HUES64 (cell line): ENCODE data around the gene ITGBL1.

ENCODE experiments used
- H3K27ac ChIP-seq: 2 replicates; pipeline ENCODE4 v1.7.0; 2013; ENCODE audit warnings: low read depth, low read length, inconsistent platforms
- H3K27me3 ChIP-seq: 2 replicates; pipeline ENCODE4 v1.6.1; 2013; ENCODE audit warnings: mild to moderate bottlenecking, low read length; ENCODE audit not compliant: insufficient read depth
- H3K36me3 ChIP-seq: 2 replicates; pipeline ENCODE4 v1.6.1; 2013; ENCODE audit warnings: mild to moderate bottlenecking, low read length; ENCODE audit not compliant: insufficient read depth
- H3K4me1 ChIP-seq: 2 replicates; pipeline ENCODE4 v1.6.1; 2013; ENCODE audit warnings: mild to moderate bottlenecking, low read length, moderate library complexity; ENCODE audit not compliant: insufficient read depth
- H3K4me3 ChIP-seq: 2 replicates; pipeline ENCODE4 v1.5.1; 2013; ENCODE audit warnings: mild to moderate bottlenecking, low read length, moderate library complexity
- H3K9ac ChIP-seq: 2 replicates; pipeline ENCODE4 v1.6.1; 2013; ENCODE audit warnings: mild to moderate bottlenecking, low read depth, low read length
- H3K9me3 ChIP-seq: 2 replicates; pipeline ENCODE4 v1.6.1; 2013; ENCODE audit warnings: low read depth, low read length; ENCODE audit not compliant: insufficient read depth
- WGBS: fragments of 150-250, 120-280 bp; methylation state at CpG from one replicate; pipeline ENCODE4 v1.1.7; 2013; ENCODE audit warnings: missing lambda C conversion rate; 5-methylcytosine and 5-hydroxymethylcytosine counted together

The ITGBL1 gene

DNA sequence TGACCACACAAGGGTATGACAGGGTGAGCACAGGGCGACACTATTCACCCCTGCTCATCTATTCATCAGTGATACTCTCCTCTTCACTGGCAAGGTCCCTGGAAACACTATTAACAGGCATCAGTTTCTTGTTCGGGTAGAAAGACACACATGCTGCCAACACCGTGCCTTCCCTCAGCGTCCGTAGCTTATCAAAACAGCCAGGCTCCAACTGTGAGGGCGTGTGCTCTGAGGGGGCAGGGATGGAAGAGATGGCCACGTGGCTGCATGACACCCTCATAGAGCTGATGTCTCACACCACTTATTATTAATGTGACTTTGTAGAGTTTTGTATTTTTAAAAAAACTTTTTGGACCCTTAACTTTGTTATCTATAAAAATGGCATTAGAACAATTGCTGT lies 160.3 kb downstream of the ITGBL1 start:
- H3K4me3 ChIP-seq: no peak overlapping the region
- H3K9ac ChIP-seq: no peak overlapping the region
- H3K27ac ChIP-seq: no peak overlapping the region
- 83% methylated on average over 7 of the region's 7 CpGs for WGBS
- no peaks in the 10 kb centered on the region for H3K36me3 ChIP-seq
- no peaks in the 10 kb centered on the region for H3K27me3 ChIP-seq
- H3K4me1 ChIP-seq: no peaks in the 10 kb centered on the region
- H3K9me3 ChIP-seq: no peaks in the 10 kb centered on the region

DNA sequence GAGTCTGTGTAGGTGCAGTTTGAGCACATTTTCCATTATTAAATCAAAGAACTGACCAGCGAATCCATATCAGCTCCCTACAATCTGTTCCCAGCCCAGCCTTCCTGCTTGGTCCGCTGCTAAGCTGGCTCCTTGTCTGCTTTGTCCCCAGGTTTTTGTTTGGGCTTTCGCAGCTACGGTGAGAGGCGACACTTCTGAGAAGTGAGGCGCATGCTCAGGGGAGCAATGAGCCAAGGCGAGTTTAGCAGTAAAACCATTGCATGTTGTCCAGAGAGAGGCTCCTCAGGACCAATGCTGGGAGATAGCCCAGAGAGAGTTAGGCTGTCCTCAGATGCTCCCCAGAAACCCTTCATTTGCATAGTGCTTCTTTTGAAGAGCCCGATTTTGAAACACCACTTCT lies 162.0 kb downstream of the ITGBL1 start:
- Histone ChIP-seq H3K36me3 (no peaks in the 10 kb centered on the region), H3K9me3 (no peaks in the 10 kb centered on the region), H3K9ac (no peak overlapping the region), H3K4me1 (no peaks in the 10 kb centered on the region), H3K4me3 (no peak overlapping the region), H3K27me3 (no peaks in the 10 kb centered on the region), H3K27ac (no peak overlapping the region)
- 90% methylated on average over 8 of the region's 8 CpGs for WGBS

DNA sequence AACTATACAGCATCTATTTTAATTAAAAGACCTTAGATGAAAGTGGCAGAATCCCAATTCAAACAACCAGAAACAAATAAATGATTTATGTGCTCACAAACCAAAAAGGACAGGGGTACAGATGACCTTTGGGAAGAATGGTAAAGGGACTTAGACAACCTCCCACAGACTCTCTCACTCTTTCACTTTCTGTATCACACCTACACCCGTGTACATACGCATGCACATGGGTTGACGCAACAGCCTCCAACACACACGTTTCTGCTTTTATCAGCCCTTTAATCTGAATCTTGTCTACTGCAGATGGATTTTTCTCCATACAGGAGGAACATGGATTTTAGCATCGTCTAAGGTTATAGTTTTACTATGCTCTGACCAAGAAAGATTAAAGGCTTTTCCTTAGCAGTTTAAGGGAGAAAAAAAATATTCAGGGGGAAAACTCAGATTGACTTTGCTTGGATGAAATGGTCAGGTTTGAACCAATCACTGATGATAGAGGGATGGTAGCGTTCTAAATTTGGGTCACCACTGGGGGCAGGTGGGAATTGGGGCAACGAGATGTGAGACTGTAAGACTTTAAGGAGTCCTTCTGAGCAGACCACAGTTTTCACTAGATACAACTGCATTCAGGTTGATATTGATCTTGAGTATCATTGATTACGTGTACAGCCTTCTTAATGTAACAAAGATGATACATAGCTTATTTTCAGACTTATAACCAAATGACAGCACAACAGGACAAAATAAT lies 166.1 kb downstream of the ITGBL1 start:
- Histone ChIP-seq H3K9ac (no peak overlapping the region), H3K27me3 (no peaks in the 10 kb centered on the region), H3K36me3 (no peaks in the 10 kb centered on the region), H3K4me3 (no peak overlapping the region), H3K27ac (no peak overlapping the region), H3K9me3 (no peaks in the 10 kb centered on the region), H3K4me1 (no peaks in the 10 kb centered on the region)
- WGBS: 95% methylated on average over 7 of the region's 8 CpGs

GRCh38 chr13:101621099-101621498 lies 168.6 kb downstream of the ITGBL1 start:
- WGBS: 97% methylated on average over 2 of the region's 2 CpGs
- Histone ChIP-seq H3K9me3 (no peaks in the 10 kb centered on the region), H3K4me1 (peaks cover 3% of the 10 kb centered on the region; the same call in 1 of the 2 replicates), H3K9ac (no peak overlapping the region), H3K27ac (no peak overlapping the region), H3K36me3 (no peaks in the 10 kb centered on the region), H3K27me3 (no peaks in the 10 kb centered on the region), H3K4me3 (no peak overlapping the region)

DNA sequence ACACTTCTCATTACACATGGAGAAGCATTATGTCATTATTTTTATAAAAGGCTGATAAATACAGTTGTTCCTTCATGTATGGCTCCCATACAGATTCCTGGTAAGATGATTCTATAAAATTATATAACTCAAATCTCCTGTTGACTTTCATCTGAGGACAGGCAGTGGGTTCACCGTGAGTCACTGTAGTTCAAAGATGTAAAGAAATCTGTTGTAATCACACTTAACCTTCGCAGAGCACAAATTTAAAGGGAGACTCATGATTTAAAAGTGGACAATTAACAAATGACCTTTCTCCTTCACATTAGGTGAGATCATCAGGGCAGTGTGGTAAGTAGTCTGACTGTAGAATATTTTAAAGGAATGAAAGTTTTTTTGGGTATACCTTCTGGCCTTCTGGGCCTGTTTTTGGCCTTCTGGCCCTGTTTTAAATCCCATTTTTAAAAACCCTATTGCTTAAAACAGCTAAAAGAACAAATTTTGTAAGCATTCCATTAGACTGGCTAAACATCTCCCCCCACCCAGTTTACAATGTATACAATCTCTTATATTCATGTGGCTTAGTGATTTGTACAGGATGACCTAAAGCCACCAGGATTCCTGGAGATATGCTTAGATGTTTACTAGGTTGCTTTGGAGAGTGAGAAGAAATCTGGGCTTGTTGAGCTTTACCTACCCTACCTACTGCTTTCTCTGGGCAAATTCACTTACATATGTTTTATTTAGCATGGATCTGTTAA lies 171.2 kb downstream of the ITGBL1 start:
- 100% methylated on average over 1 of the region's 2 CpGs for WGBS
- Histone ChIP-seq H3K4me3 (no peak overlapping the region), H3K27me3 (no peaks in the 10 kb centered on the region)

GRCh38 chr13:101624210-101624922 lies 171.9 kb downstream of the ITGBL1 start:
- no peaks in the 10 kb centered on the region for H3K27me3 ChIP-seq

More for the DNA sequence above, 171.2 kb downstream of the ITGBL1 start:
- Histone ChIP-seq H3K9me3 (no peaks in the 10 kb centered on the region), H3K9ac (no peak overlapping the region), H3K4me1 (peaks cover 3% of the 10 kb centered on the region; the same call in 1 of the 2 replicates), H3K36me3 (no peaks in the 10 kb centered on the region), H3K27ac (no peak overlapping the region)

GRCh38 chr13:101624981-101625380 lies 172.5 kb downstream of the ITGBL1 start:
- Histone ChIP-seq H3K27me3 (no peaks in the 10 kb centered on the region), H3K4me1 (peaks cover 3% of the 10 kb centered on the region; the same call in 1 of the 2 replicates), H3K36me3 (no peaks in the 10 kb centered on the region), H3K27ac (no peak overlapping the region), H3K9ac (no peak overlapping the region), H3K9me3 (no peaks in the 10 kb centered on the region), H3K4me3 (no peak overlapping the region)
- 92% methylated on average over 3 of the region's 3 CpGs for WGBS

More at GRCh38 chr13:101624210-101624922, 171.9 kb downstream of the ITGBL1 start:
- Histone ChIP-seq H3K4me1 (peaks cover 3% of the 10 kb centered on the region; the same call in 1 of the 2 replicates), H3K27ac (no peak overlapping the region), H3K36me3 (no peaks in the 10 kb centered on the region), H3K9me3 (no peaks in the 10 kb centered on the region), H3K9ac (no peak overlapping the region), H3K4me3 (no peak overlapping the region)
- 93% methylated on average over 6 of the region's 8 CpGs for WGBS

- H3K9me3 ChIP-seq: no peaks in the 10 kb centered on the region
- no peaks in the 10 kb centered on the region for H3K27me3 ChIP-seq
- peaks cover 3% of the 10 kb centered on the region; the same call in 1 of the 2 replicates for H3K4me1 ChIP-seq
- no peak overlapping the region for H3K9ac ChIP-seq
- H3K4me3 ChIP-seq: no peak overlapping the region
- WGBS: 95% methylated on average over 3 of the region's 4 CpGs
- no peaks in the 10 kb centered on the region for H3K36me3 ChIP-seq
- no peak overlapping the region for H3K27ac ChIP-seq
Observed at GRCh38 chr13:101626925-101627555, 174.6 kb downstream of the ITGBL1 start.

GRCh38 chr13:101627556-101627943 lies 175.1 kb downstream of the ITGBL1 start:
- Histone ChIP-seq H3K4me3 (no peak overlapping the region), H3K27me3 (no peaks in the 10 kb centered on the region), H3K9me3 (no peaks in the 10 kb centered on the region), H3K9ac (no peak overlapping the region), H3K4me1 (peaks cover 3% of the 10 kb centered on the region; the same call in 1 of the 2 replicates), H3K36me3 (no peaks in the 10 kb centered on the region), H3K27ac (no peak overlapping the region)
- WGBS: 81% methylated on average over 5 of the region's 5 CpGs

GRCh38 chr13:101628900-101629299 lies 176.4 kb downstream of the ITGBL1 start:
- H3K9me3 ChIP-seq: no peaks in the 10 kb centered on the region
- H3K4me1 ChIP-seq: peaks cover 3% of the 10 kb centered on the region; the same call in 1 of the 2 replicates
- H3K27ac ChIP-seq: no peak overlapping the region
- no CpG with 5 or more reads among the region's 1 CpG for WGBS
- no peaks in the 10 kb centered on the region for H3K27me3 ChIP-seq
- H3K36me3 ChIP-seq: no peaks in the 10 kb centered on the region
- H3K4me3 ChIP-seq: no peak overlapping the region
- no peak overlapping the region for H3K9ac ChIP-seq
